Measurements from ENCODE around the gene PXMP4.

GRCh38 chr20:33740189-33740588 lies 20.1 kb upstream of the PXMP4 start:
- TF ChIP-seq CTCF (conservative IDR thresholded peaks at IDR 0.05), result no peak
- no peak for TF ChIP-seq ZFX (IDR thresholded peaks at IDR 0.05)

Measured in C4-2B (cell line).